ACHN (cell line): Measurements from ENCODE around the gene ECE1.
A peak's percentile ranks its signal among the peaks of the same experiment; 100 is the strongest.

Source experiments
- DNase-seq: peaks from one replicate; pipeline ENCODE4 v3.0.0-alpha.2; 2015
- in situ Hi-C: cut with HindIII; loops from 2 replicates; pipeline ENCODE4 v1.10.0; 2017; ENCODE audit warnings: low sequenced_read_pairs, low pct_ligation_motif_present, low pct_unique_long_range_greater_than_20kb

Gene ECE1

GRCh38 chr1:21262293-21263051 is 27.8 kb downstream of the ECE1 start:
- in situ Hi-C loops, result no loop called here
- peak; percentile 10 for DNase-seq

GRCh38 chr1:21261551-21262292 is 28.5 kb downstream of the ECE1 start:
- in situ Hi-C loops, result no loop called here
- peak; percentile 81 for DNase-seq

GRCh38 chr1:21260405-21261125 is 29.7 kb downstream of the ECE1 start:
- DNase-seq, result no peak
- in situ Hi-C loops, result no loop called here

- DNase-seq, result no peak
- in situ Hi-C loops, result no loop called here
These were observed 30.8 kb downstream of the ECE1 start for GRCh38 chr1:21259316-21260076.

GRCh38 chr1:21258331-21259134 is 31.7 kb downstream of the ECE1 start:
- in situ Hi-C loops, result no loop called here
- no peak for DNase-seq

- no peak for DNase-seq
These were observed 32.7 kb downstream of the ECE1 start for GRCh38 chr1:21257431-21258135.

GRCh38 chr1:21256776-21257175 is 33.5 kb downstream of the ECE1 start:
- in situ Hi-C loops, result no loop called here
- DNase-seq, result no peak

More at GRCh38 chr1:21257431-21258135, 32.7 kb downstream of the ECE1 start:
- in situ Hi-C loops, result no loop called here

- DNase-seq, result no peak
- in situ Hi-C loops, result no loop called here
These were observed 34.3 kb downstream of the ECE1 start for GRCh38 chr1:21255943-21256320.

GRCh38 chr1:21255284-21255942 is 34.9 kb downstream of the ECE1 start:
- DNase-seq, result peak; percentile 85
- in situ Hi-C loops, result no loop called here

- DNase-seq, result no peak
- in situ Hi-C loops, result no loop called here
These were observed 35.8 kb downstream of the ECE1 start for GRCh38 chr1:21254335-21254951.

- DNase-seq, result peak; percentile 85
- in situ Hi-C loops, result no loop called here
These were observed 38.3 kb downstream of the ECE1 start for GRCh38 chr1:21251773-21252471.

GRCh38 chr1:21249940-21250493 is 40.2 kb downstream of the ECE1 start:
- in situ Hi-C loops, result no loop called here
- no peak for DNase-seq

- in situ Hi-C loops, result no loop called here
- DNase-seq, result no peak
These were observed 42.2 kb downstream of the ECE1 start for GRCh38 chr1:21247892-21248715.

- in situ Hi-C loops, result no loop called here
- no peak for DNase-seq
These were observed 43.2 kb downstream of the ECE1 start for GRCh38 chr1:21246905-21247642.
